GM18868 (cell line): ENCODE data around the gene CLDN7.
"Not testable (repeated sequence)": the region's sequence is repeated elsewhere in the genome, so short reads cannot be mapped to it uniquely, and the experiment has no call there.

Experiments
- ATAC-seq: cut with Tn5 transposase; IDR thresholded peaks from one replicate; pipeline ENCODE4 v1.9.1; 2021; ENCODE audit warnings: mild to moderate bottlenecking, moderate library complexity; ENCODE audit not compliant: unreplicated experiment

CLDN7 gene

GRCh38 chr17:7256766-7257456, 5.4 kb downstream of the CLDN7 start:
- no peak for ATAC-seq

DNA sequence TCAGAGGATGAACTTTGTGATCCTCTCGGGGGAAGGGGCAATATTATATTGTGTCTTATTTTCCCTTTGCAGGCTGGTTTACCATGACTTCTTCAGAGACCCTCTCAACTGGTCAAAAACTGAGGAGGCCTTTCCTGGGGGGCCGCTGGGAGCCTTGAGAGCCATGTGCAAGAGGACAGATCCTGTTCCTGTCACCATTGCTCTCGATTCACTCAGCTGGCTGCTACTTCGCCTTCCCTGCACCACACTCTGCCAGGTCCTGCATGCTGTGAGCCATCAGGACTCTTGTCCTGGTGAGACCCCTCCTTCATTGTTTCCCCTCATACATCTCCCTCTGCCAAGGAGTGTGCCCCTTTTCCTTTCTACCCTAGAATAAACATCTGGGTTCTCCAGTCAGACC, 7.8 kb downstream of the CLDN7 start:
- ATAC-seq = no peak

DNA sequence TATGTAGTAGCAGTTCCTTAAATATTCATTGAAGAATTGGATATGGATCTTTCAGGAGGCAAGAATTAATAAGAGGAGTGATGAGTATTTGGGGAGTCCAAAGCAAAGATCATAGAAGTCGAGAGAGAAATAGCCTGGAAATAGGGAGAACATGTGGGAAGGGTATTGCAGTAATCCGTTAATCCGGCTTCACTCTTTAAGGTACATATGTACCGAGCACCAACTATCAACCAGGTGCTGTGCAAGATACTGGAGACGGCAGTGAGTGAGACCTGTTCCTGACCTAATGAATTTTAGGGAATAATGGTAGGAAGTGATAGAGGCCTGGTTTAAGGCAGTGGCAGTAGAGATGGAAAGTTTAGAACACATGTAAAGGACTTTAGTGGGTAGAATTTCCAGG, 9.2 kb downstream of the CLDN7 start:
- ATAC-seq = no peak

GRCh38 chr17:7252176-7253043, 9.9 kb downstream of the CLDN7 start, which contains the start of gene ELP5:
TSS of gene ELP5 (plus strand) at chr17:7252215. CDS start at chr17:7252551, 336 bp downstream.
- peak; percentile 53 for ATAC-seq

DNA sequence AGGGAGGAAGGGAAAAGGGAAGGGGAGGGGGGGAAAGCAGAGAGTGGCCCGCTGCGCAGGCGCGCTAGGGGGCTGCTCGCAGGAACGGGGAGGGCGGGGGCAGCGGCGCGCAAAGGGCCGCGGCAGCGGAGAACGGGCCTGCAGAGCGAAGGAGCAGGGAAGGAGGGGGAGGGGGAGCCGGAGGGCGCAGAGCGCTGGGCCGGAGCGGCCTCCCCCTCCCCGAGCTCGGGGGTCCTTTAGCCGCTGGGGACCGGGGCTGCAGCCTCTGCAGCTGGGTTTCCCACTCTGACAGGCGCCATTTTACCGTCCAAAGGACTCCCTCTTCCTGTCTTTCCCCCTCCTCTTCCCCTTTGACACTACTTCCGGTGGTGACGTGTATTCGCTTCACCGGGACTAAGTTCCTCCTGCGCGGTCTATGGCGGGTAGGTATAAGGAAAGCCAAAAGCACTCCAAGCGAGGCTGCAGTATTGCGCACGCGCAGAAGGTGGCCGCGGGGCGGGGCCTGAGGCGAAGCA, 10.6 kb downstream of the CLDN7 start, which contains the start of gene CTDNEP1:
Gene CTDNEP1 (minus strand): TSS at position 74 of the 515 bp plus-strand sequence. CDS start 438 bp downstream, outside the sequence.
- ATAC-seq = peak; percentile 87

DNA sequence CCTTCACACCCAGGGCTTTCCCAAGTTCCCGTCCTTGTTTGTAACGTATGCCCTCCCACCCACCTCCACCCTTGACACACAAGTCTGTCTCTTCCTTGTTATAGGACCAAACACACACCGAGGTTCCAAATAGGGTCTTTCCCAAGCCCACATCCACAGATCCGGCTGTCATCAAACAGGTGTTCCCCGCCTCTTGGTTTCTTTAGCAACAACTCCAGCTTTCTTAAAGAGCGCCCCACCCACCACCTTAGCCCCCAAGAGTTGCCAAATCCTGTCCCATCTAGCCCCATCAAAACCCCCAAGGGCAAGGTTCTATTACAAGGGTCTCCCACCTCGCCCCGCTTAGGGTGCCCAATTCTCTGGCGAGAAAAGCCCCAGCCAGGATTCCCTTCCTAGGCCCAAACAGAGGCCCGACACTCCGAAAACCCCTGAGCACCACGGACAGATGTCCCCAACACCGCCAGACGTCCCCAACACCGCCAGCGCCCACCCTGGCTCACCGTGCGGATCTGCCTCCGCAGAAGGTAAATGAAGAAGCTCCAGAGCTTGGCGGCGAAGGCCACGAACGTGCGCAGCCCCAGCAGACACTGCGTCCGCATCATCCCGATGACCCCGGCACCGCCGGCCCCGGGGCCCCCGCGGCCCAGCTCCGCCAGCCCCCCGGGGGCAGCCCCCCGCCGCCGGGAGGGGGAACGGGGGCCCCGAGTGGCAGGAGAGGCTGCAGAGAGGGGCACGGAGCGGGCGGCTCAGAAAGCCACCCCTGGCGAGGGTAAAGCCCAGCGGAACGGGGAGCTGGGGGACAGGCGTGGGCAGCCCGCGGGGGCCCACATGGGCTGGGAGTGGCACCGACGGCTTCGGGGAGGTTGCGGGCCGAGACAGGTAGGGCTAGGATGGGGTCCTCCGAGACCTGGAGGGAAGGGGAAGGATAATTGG, 11.3 kb downstream of the CLDN7 start:
- no peak for ATAC-seq

GRCh38 chr17:7249830-7250229, 12.4 kb downstream of the CLDN7 start:
- ATAC-seq = no peak

- no peak for ATAC-seq
These were observed 13.1 kb downstream of the CLDN7 start for GRCh38 chr17:7249214-7249613.

DNA sequence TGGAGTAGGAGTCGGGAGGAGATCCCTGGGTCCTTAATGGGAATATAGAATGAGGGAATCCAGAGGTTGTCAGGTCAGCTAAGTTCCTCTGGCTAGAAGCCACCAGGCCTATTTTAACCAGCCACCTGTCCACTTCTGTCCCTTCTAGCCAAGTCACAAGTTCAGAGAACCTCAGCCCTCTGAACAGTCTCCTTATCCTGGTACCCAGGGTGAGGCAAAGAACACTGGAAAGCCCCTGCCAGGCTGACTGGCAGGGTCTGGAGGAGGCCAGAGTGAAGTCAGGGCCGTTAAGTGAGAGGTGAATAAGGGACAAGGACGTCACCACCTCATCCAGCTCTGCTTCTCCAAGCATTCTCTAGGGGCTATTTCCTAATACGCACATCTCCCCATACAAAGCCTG, 13.5 kb downstream of the CLDN7 start:
- ATAC-seq = no peak

DNA sequence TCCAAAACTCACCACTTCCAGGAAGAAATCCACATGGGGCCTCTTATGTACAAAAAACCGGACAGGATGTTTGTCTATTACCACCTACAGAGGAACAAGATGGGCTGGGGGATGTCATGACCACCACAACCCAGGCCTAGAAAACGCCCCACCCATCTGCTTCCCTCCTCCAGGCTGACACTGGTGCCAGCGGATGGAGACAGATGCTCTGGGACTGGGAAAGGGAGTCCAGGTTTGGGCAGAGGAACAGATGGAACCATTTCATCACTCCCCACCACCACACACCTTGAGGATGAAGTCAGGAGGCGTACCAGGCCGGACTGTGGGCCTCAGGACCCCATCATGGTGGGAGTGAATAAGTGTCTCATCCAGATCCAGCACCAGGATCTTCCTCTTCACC, 15.5 kb downstream of the CLDN7 start:
- no peak for ATAC-seq

DNA sequence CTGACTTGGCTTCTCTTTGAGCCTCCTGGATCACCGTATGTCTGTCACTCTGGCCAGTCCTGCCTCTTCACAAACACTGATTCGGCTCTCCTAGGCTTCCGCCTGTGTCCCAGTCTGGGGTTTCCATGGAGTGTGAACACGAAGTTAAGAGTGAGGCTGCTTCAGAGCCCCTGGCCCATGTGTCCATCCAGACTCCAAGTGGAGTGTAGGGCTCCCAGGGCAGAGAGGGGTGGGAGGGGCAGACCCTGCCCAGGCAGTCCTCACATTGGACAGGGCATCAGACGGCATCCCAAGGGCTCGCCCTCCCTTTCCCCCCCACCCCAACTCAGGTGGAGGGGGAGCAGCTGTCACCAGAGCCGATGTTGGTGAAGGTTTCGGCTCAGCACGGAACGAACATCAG, 18.4 kb downstream of the CLDN7 start:
- ATAC-seq = not testable (repeated sequence)

DNA sequence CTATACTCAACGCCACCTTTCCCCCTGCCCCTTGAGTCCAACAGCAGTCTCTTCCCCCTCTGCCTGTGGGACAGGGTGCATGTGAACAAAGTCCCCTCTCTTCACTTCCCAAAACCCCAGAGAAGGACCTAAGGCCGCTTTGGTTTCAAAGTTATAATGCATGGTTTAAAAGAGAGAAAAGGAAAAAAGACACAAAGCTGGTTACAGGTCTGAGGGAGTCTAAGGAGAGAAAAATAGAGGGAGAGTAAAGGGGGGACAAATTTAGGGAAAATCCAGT, 18.9 kb downstream of the CLDN7 start:
- ATAC-seq = no peak

DNA sequence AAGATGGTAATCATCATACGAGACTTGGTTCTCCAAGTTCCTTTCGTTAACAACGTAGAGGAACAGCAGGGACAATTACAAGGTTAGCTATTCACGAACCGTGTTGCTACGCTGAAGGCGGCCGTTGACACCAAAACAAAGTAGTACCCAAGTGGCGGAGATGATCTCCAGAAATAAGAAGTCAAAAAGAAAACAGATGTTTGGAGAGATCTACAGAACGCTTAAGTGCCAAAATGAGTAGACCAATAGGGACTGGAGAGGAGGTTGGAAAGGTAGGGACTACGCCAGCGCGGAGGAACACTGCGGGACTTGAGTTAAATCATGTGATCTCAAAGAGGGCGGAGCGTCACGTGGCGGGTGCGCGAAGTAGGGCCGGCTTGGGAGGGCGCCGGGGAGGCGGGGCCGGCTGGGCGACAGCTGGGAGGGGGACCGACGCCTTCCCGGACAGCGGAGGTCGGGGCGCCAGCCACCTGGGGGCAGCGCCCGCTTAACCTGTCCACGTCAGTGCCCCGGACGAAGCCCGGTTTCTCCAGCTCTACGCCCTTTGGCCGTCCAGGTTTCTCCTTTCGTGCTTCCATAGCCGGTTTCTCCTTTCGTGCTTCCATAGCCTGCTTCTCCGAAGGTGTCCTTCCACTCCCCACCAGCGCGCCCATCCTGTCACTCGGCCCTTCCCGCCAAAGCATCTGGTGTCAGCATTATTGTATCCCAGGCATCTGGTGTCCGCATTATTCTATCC, 19.4 kb downstream of the CLDN7 start:
- ATAC-seq = no peak

- ATAC-seq = no peak
These were observed 20.2 kb downstream of the CLDN7 start, which contains the start of gene GABARAP for GRCh38 chr17:7241783-7242716. TSS of gene GABARAP (minus strand) at chr17:7242449. CDS start at chr17:7242330, 119 bp downstream.

DNA sequence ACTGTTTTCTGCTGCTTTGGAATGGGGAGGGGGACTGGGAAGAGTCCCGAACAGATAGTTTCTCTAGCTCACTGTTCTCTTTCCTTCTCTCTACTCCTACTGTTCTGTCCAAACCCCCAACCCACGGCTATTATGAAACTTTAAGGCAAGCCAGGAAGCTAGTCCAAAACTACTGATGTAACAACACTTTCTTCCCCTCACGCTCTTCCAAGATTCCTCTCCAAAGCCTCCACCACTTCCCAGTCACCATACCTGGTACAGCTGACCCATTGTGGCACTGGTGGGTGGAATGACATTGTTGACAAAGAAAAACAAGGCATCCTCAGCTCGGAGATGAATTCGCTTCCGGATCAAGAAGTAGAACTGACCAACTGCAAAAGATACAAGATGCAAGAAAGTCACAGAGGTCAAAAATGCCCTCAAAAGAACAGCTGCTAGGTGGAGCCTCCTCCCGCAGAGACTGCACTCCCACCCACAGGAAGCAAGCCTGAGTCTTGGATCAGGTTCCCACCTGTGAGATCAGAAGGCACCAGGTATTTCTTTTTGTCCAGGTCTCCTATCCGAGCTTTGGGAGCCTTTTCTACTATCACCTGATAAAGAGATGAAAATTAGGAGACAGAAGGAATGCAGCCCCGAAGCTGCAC, 21.1 kb downstream of the CLDN7 start:
- ATAC-seq = no peak

GRCh38 chr17:7240375-7240774, 21.9 kb downstream of the CLDN7 start:
- ATAC-seq = no peak

GRCh38 chr17:7239091-7240027, 22.9 kb downstream of the CLDN7 start, which contains the start of gene PHF23:
TSS of gene PHF23 (minus strand) at chr17:7239457. CDS start at chr17:7239279, 178 bp downstream.
- ATAC-seq = peak; percentile 52
